ENCODE data around the gene ZNF317. TPM values are rescaled to one million over a fixed set of nuclear protein-coding genes. Genes with fewer than 3 reads are reported as not detected.
A peak's percentile ranks its signal among the peaks of the same experiment; 100 is the strongest.

ZNF317 gene
- total RNA-seq, 4 donors from 2014 or later, result 17.6 to 24.8 (median 21.5) TPM

GRCh38 chr19:9139609-9140158 lies 513 bp upstream of the ZNF317 start:
- 25% methylated on average over 8 of the region's 8 CpGs for WGBS
- H3K27me3 ChIP-seq, result no peaks in the 10 kb centered on the region
- no peak for DNase-seq (ENCODE audit: extremely low spot score)

GRCh38 chr19:9144920-9145319 lies 4.7 kb downstream of the ZNF317 start:
- no peaks in the 10 kb centered on the region for H3K27me3 ChIP-seq
- intact Hi-C loops (cut with DNase I), result loop anchor here (5.0 to 10.0 kb wide), 3 partner anchors 162 to 650 kb away; partner anchors contain the start of genes ZNF561 and ZNF699
- no peak for DNase-seq (ENCODE audit: extremely low spot score)
- TF ChIP-seq CTCF (IDR thresholded peaks at IDR 0.05) (no peak), EP300 (IDR thresholded peaks at IDR 0.05) (no peak), POLR2A (IDR thresholded peaks at IDR 0.05; ENCODE audit: low read depth) (no peak), POLR2AphosphoS5 (IDR thresholded peaks at IDR 0.05) (no peak)
- WGBS, result 98% methylated on average over 5 of the region's 5 CpGs
- peaks cover 15 to 26% (median 17%) of the 10 kb centered on the region in 4 donors for H3K4me1 ChIP-seq
- H3K9me3 ChIP-seq, result peaks cover 0 to 18% (median 12%) of the 10 kb centered on the region in 4 donors
- peaks cover 0 to 11% (median 4%) of the 10 kb centered on the region in 4 donors for H3K36me3 ChIP-seq
- H3K4me3 ChIP-seq, result no peak overlapping the region
- no peak overlapping the region for H3K27ac ChIP-seq (replicated peaks in 1 of 4)

More at GRCh38 chr19:9139609-9140158, 513 bp upstream of the ZNF317 start:
- H3K4me3 ChIP-seq, result peak overlapping the region; percentile 71 to 88 (median 78)
- H3K9me3 ChIP-seq, result peaks cover 0 to 3% (median 2%) of the 10 kb centered on the region in 4 donors
- no peaks in the 10 kb centered on the region for H3K36me3 ChIP-seq
- peaks cover 15 to 31% (median 28%) of the 10 kb centered on the region in 4 donors for H3K4me1 ChIP-seq
- peak overlapping the region; percentile 88 to 93 (median 89) for H3K27ac ChIP-seq (replicated peaks in 1 of 4)
- TF ChIP-seq POLR2A (IDR thresholded peaks at IDR 0.05; ENCODE audit: low read depth) (no peak), EP300 (IDR thresholded peaks at IDR 0.05) (no peak), POLR2AphosphoS5 (IDR thresholded peaks at IDR 0.05) (no peak), CTCF (IDR thresholded peaks at IDR 0.05) (no peak)
- intact Hi-C loops (cut with DNase I), result loop anchor here (5.0 to 10.0 kb wide), 3 partner anchors 168 to 655 kb away; partner anchors contain the start of genes ZNF561 and ZNF699

- 82% methylated on average over 1 of the region's 1 CpG for WGBS
Measured at GRCh38 chr19:9146882-9147281, 6.7 kb downstream of the ZNF317 start.

GRCh38 chr19:9148697-9149096 lies 8.5 kb downstream of the ZNF317 start:
- no peak overlapping the region for H3K4me3 ChIP-seq
- TF ChIP-seq CTCF (IDR thresholded peaks at IDR 0.05) (no peak), POLR2A (IDR thresholded peaks at IDR 0.05; ENCODE audit: low read depth) (no peak), EP300 (IDR thresholded peaks at IDR 0.05) (no peak)
- H3K27me3 ChIP-seq, result no peaks in the 10 kb centered on the region
- intact Hi-C loops (cut with DNase I), result loop anchor here (10.0 kb wide), 2 partner anchors 476 to 646 kb away; partner anchors contain the start of gene ZNF561
- H3K4me1 ChIP-seq, result peaks cover 0 to 4% (median 0%) of the 10 kb centered on the region in 4 donors
- H3K27ac ChIP-seq (replicated peaks in 1 of 4), result no peak overlapping the region
- peaks cover 0 to 20% (median 5%) of the 10 kb centered on the region in 4 donors for H3K36me3 ChIP-seq
- WGBS, result 95% methylated on average over 3 of the region's 3 CpGs
- DNase-seq (ENCODE audit: extremely low spot score), result no peak
- peaks cover 0 to 22% (median 12%) of the 10 kb centered on the region in 4 donors for H3K9me3 ChIP-seq

More at GRCh38 chr19:9146882-9147281, 6.7 kb downstream of the ZNF317 start:
- TF ChIP-seq EP300 (IDR thresholded peaks at IDR 0.05), result no peak
- no peak for TF ChIP-seq CTCF (IDR thresholded peaks at IDR 0.05)
- TF ChIP-seq POLR2A (IDR thresholded peaks at IDR 0.05; ENCODE audit: low read depth), result no peak
- TF ChIP-seq POLR2AphosphoS5 (IDR thresholded peaks at IDR 0.05), result no peak
- no peaks in the 10 kb centered on the region for H3K27me3 ChIP-seq
- no peak for DNase-seq (ENCODE audit: extremely low spot score)
- peaks cover 0 to 11% (median 4%) of the 10 kb centered on the region in 4 donors for H3K36me3 ChIP-seq
- no peak overlapping the region for H3K27ac ChIP-seq (replicated peaks in 1 of 4)
- H3K9me3 ChIP-seq, result peaks cover 0 to 18% (median 12%) of the 10 kb centered on the region in 4 donors
- H3K4me3 ChIP-seq, result no peak overlapping the region
- intact Hi-C loops (cut with DNase I), result loop anchor here (10.0 kb wide), 2 partner anchors 478 to 648 kb away; partner anchors contain the start of gene ZNF561
- H3K4me1 ChIP-seq, result peaks cover 4 to 15% (median 5%) of the 10 kb centered on the region in 4 donors
